T-helper 17 cell (primary cell): ENCODE data around the gene PCP4L1. TPM values are rescaled to one million over a fixed set of nuclear protein-coding genes. Genes with fewer than 3 reads are reported as not detected.
"Not testable (repeated sequence)": the region's sequence is repeated elsewhere in the genome, so short reads cannot be mapped to it uniquely, and the experiment has no call there.

Experiments
- ATAC-seq: fragments of 150-1000 bp; cut with Tn5 transposase; 2 replicates; pipeline ENCODE4 v1.10.0; 2021; ENCODE audit warnings: mild to moderate bottlenecking, moderate library complexity
- DNase-seq, 3 donors: peaks; one replicate each; pipeline versions ENCODE4 v3.0.0 to v3.0.0-alpha.2; 2020 to 2021
- H3K9me3 ChIP-seq: one replicate; pipeline ENCODE4 v1.7.0; 2013; ENCODE audit warnings: low read length, mild to moderate bottlenecking; ENCODE audit not compliant: control insufficient read depth, poor library complexity, severe bottlenecking
- H3K27ac Mint-ChIP-seq: one replicate; pipeline ENCODE4 v1.8.0; 2022; ENCODE audit warnings: mild to moderate bottlenecking, moderate library complexity, mixed read lengths
- H3K27me3 Mint-ChIP-seq: one replicate; pipeline ENCODE4 v1.8.0; 2022; ENCODE audit warnings: mixed read lengths
- H3K36me3 Mint-ChIP-seq: one replicate; pipeline ENCODE4 v1.8.0; 2022; ENCODE audit warnings: low read depth, mixed read lengths
- H3K4me1 Mint-ChIP-seq: one replicate; pipeline ENCODE4 v1.8.0; 2022; ENCODE audit warnings: mild to moderate bottlenecking, mixed read lengths
- H3K4me3 Mint-ChIP-seq: one replicate; pipeline ENCODE4 v1.8.0; 2022; ENCODE audit warnings: mild to moderate bottlenecking, moderate library complexity, mixed read lengths
- total RNA-seq, 4 donors: library from RNA in 2 of 4; stranded (reverse) in 2 of 4; gene quantifications; one replicate each; pipeline ENCODE4 v1.2.3 and lab custom pipeline; 2022 to 2026

PCP4L1 gene
- total RNA-seq, 2 donors from 2014 or later = not detected

GRCh38 chr1:161238039-161238473, 20.5 kb upstream of the PCP4L1 start, which contains the start of gene NR1I3:
TSS of gene NR1I3 (minus strand) at chr1:161238203. CDS start at chr1:161236565, 1,638 bp downstream.
- no peak within 1 kb of the TSS for H3K27ac Mint-ChIP-seq
- no peak for DNase-seq
- H3K4me3 Mint-ChIP-seq = no peak within 1 kb of the TSS
- no peak for ATAC-seq
- peaks cover 33% of the 10 kb centered on the region for H3K27me3 Mint-ChIP-seq
- H3K9me3 ChIP-seq = no peaks in the 10 kb centered on the region
- peaks cover 12% of the 10 kb centered on the region for H3K36me3 Mint-ChIP-seq
- peaks cover 3% of the 10 kb centered on the region for H3K4me1 Mint-ChIP-seq

DNA sequence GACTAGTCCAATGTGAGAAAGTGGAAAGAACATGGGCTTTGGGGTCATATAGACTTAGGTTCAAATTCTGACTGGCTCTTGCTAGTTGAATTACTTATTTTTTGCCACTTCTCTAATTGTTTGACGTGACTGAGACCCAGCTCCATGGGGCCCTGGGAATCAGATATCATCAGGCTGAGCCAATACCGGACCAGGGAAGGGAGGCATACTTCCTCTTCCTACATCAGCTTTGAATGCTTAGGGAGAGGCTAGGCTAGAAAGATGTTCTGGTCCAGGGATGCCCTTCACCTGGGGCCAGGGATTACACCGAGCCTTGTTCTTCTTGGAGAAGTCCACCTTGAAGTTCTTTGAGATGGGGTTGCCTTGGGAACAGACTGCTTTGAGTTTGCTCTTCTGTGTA, 16.9 kb upstream of the PCP4L1 start:
- Mint-ChIP-seq H3K27me3 (peaks cover 37% of the 10 kb centered on the region), H3K4me3 (no peak overlapping the region), H3K36me3 (peaks cover 12% of the 10 kb centered on the region), H3K27ac (no peak overlapping the region), H3K4me1 (peaks cover 3% of the 10 kb centered on the region)
- no peaks in the 10 kb centered on the region for H3K9me3 ChIP-seq
- DNase-seq = no peak
- no peak for ATAC-seq

GRCh38 chr1:161242313-161242712, 16.2 kb upstream of the PCP4L1 start:
- ATAC-seq = no peak
- Mint-ChIP-seq H3K36me3 (peaks cover 12% of the 10 kb centered on the region), H3K4me1 (peaks cover 3% of the 10 kb centered on the region), H3K27me3 (peaks cover 40% of the 10 kb centered on the region), H3K4me3 (no peak overlapping the region), H3K27ac (no peak overlapping the region)
- H3K9me3 ChIP-seq = no peaks in the 10 kb centered on the region
- DNase-seq = no peak

DNA sequence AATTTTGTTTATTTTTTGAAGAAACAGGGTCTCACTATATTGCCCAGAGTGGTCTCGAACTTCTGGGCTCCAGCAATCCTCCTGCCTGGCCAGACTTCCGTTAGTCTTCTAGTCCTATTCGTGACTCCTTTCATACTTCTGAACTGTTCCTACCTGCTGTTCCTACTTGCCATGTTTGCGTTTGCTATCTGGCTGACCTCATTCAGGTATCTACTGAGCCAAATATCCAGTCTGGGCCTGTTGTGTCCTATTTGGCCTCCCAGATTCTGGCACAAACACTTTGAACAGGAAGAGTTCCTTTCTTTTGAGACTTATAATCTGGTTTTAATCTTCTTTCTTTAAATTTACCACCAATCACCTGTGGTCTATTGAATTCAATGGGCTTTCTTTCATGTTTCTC, 13.7 kb upstream of the PCP4L1 start:
- ATAC-seq (no peak), DNase-seq (no peak)
- Mint-ChIP-seq H3K36me3 (peaks cover 12% of the 10 kb centered on the region), H3K4me1 (peaks cover 3% of the 10 kb centered on the region), H3K27ac (no peak overlapping the region), H3K4me3 (no peak overlapping the region), H3K27me3 (peaks cover 27% of the 10 kb centered on the region)
- H3K9me3 ChIP-seq = no peaks in the 10 kb centered on the region

DNA sequence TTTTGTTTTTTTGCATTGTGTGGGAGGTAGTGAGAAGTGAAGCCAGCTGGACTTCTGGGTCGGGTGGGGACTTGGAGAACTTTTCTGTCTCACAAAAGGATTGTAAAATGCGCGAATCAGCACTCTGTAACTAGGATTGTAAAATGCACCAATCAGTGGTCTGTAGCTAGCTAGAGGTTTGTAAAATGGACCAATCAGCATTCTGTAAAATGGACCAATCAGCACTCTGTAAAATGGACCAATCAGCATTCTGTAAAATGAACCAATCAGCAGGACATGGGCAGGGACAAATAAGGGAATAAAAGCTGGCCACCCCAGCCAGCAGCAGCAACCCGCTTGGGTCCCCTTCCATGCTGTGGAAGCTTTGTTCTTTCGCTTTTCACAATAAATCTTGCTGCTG, 8.4 kb upstream of the PCP4L1 start:
- not testable (repeated sequence) for DNase-seq, H3K36me3 Mint-ChIP-seq, H3K4me1 Mint-ChIP-seq, H3K4me3 Mint-ChIP-seq, H3K27ac Mint-ChIP-seq, H3K9me3 ChIP-seq, ATAC-seq
- H3K27me3 Mint-ChIP-seq = peaks cover 23% of the 10 kb centered on the region

GRCh38 chr1:161250829-161251228, 7.7 kb upstream of the PCP4L1 start:
- peaks cover 5% of the 10 kb centered on the region for H3K36me3 Mint-ChIP-seq
- DNase-seq (no peak), ATAC-seq (no peak)
- no peak overlapping the region for H3K4me3 Mint-ChIP-seq
- peaks cover 23% of the 10 kb centered on the region for H3K27me3 Mint-ChIP-seq
- no peaks in the 10 kb centered on the region for H3K9me3 ChIP-seq
- H3K4me1 Mint-ChIP-seq = no peaks in the 10 kb centered on the region
- no peak overlapping the region for H3K27ac Mint-ChIP-seq

DNA sequence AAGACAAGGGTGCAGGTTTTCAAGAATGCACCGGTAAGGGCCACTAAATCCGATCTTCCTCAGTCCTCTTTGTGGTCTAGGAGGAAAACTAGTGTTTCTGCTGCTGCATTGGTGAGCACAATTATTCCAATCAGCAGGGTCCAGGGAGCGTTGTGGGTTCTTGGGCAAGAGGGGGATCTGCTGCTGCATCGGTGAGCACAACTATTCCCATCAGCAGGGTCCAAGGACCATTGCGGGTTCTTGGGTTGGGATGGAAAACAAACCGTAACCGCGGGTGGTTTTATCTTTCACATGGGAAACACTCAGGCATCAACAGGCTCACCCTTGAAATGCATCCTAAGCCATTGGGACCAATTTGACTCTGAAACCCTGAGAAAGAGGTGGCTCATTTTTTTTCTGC, 7.0 kb upstream of the PCP4L1 start:
- no peaks in the 10 kb centered on the region for H3K9me3 ChIP-seq
- no peak overlapping the region for H3K4me3 Mint-ChIP-seq
- H3K27me3 Mint-ChIP-seq = peaks cover 20% of the 10 kb centered on the region
- no peak for ATAC-seq
- H3K27ac Mint-ChIP-seq = no peak overlapping the region
- no peaks in the 10 kb centered on the region for H3K4me1 Mint-ChIP-seq
- DNase-seq = no peak
- peaks cover 5% of the 10 kb centered on the region for H3K36me3 Mint-ChIP-seq

- Mint-ChIP-seq H3K36me3 (peaks cover 11% of the 10 kb centered on the region), H3K27me3 (peaks cover 45% of the 10 kb centered on the region)
- not testable (repeated sequence) for ATAC-seq, H3K4me3 Mint-ChIP-seq, H3K9me3 ChIP-seq, H3K4me1 Mint-ChIP-seq, DNase-seq, H3K27ac Mint-ChIP-seq
Measured at GRCh38 chr1:161255302-161255701, 3.2 kb upstream of the PCP4L1 start.

GRCh38 chr1:161255955-161256520, 2.5 kb upstream of the PCP4L1 start:
- not testable (repeated sequence) for ATAC-seq, H3K4me3 Mint-ChIP-seq, H3K9me3 ChIP-seq, H3K4me1 Mint-ChIP-seq, DNase-seq, H3K27ac Mint-ChIP-seq
- Mint-ChIP-seq H3K27me3 (peaks cover 49% of the 10 kb centered on the region), H3K36me3 (peaks cover 12% of the 10 kb centered on the region)

GRCh38 chr1:161257109-161257508, 1.4 kb upstream of the PCP4L1 start:
- DNase-seq, ATAC-seq, H3K4me3 Mint-ChIP-seq, H3K9me3 ChIP-seq, H3K27ac Mint-ChIP-seq: not testable (repeated sequence)
- Mint-ChIP-seq H3K4me1 (peaks cover 12% of the 10 kb centered on the region), H3K36me3 (peaks cover 12% of the 10 kb centered on the region), H3K27me3 (peaks cover 50% of the 10 kb centered on the region)

DNA sequence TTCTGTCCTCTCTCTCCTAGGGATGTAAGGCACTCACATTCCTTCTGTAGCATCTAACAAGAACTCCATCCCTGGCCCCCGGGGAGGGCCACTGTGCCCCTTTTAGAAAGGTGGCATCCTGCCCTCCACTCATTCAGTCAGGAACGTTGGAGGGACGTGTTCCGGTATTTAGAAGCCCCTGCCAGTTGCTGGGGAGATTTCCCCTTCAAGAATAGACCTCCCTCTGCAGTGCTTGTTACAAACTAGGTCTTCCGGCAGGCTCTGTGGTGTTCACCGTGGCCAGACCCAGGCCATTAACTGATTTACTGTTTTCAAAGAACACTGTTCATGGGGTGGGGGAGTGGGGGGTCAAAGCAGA, 779 bp downstream of the PCP4L1 start:
- ATAC-seq (no peak), DNase-seq (no peak)
- H3K27me3 Mint-ChIP-seq = peaks cover 54% of the 10 kb centered on the region
- peaks cover 12% of the 10 kb centered on the region for H3K4me1 Mint-ChIP-seq
- peaks cover 12% of the 10 kb centered on the region for H3K36me3 Mint-ChIP-seq
- H3K4me3 Mint-ChIP-seq = peak overlapping the region; percentile 73
- peaks cover 4% of the 10 kb centered on the region for H3K9me3 ChIP-seq
- no peak overlapping the region for H3K27ac Mint-ChIP-seq

- H3K27ac Mint-ChIP-seq = no peak overlapping the region
- H3K4me1 Mint-ChIP-seq = peaks cover 12% of the 10 kb centered on the region
- H3K9me3 ChIP-seq = peaks cover 4% of the 10 kb centered on the region
- no peak for ATAC-seq
- peak overlapping the region; percentile 28 for H3K4me3 Mint-ChIP-seq
- peaks cover 12% of the 10 kb centered on the region for H3K36me3 Mint-ChIP-seq
- peaks cover 58% of the 10 kb centered on the region for H3K27me3 Mint-ChIP-seq
- no peak for DNase-seq
Measured at GRCh38 chr1:161259765-161260164, 1.2 kb downstream of the PCP4L1 start.

DNA sequence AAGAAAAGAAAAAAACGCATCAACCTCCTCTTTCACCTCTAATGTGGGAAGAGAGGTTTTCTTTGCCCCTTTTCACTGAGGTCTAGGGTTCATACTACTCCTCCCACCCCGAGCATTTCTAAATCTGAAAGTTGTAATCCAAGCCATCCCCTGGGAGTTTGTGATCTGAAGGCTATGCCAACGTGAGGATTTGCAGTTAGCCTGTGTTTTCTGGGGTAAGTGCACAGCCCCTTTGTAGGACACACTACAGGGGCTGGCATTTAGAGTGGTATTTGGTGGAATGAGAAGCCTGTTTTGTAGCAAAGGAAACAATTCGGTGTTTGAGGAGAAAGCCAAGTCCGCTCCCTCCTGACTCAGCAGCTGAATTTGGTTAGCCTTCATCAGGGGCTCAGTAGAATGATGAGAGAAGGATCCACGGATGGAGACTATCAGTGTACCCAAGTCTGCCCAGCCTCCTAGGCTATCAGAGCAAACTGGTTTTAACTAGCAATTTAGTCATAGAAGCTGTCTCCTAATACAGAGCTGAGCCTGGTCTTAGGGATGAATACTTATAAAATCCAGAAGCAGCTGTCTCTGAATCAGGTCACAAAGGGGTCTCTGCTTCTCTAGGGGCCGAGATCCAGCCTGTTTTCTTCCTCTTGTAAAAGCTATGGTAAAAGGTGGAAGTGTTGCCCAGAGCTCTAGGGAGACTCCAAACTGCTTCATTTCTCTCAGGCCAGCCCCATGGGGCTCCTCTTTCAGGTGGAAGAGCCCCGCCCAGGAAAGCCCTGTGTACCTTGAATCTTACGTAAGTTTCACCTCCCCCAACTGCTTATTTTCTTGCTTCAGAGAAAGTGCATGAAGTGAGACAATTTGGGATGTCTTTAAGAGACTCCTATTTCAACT, 2.1 kb downstream of the PCP4L1 start:
- H3K9me3 ChIP-seq = peaks cover 4% of the 10 kb centered on the region
- no peak for ATAC-seq
- H3K36me3 Mint-ChIP-seq = peaks cover 10% of the 10 kb centered on the region
- H3K4me3 Mint-ChIP-seq = peak overlapping the region; percentile 37
- no peak overlapping the region for H3K27ac Mint-ChIP-seq
- H3K4me1 Mint-ChIP-seq = peaks cover 12% of the 10 kb centered on the region
- DNase-seq = no peak
- peaks cover 64% of the 10 kb centered on the region for H3K27me3 Mint-ChIP-seq
